Hepatocyte (in vitro differentiated cells): ENCODE results near the gene NECAB3.

Experiments
- EZH2phosphoT487 ChIP-seq: fragments of 200-600 bp; sonication (generic); IDR thresholded peaks from one replicate; pipeline ENCODE4 v1.6.1; 2018; ENCODE audit warnings: antibody characterized with exemption, mild to moderate bottlenecking, low read depth, moderate library complexity; ENCODE audit not compliant: unreplicated experiment, severe bottlenecking
- TF ChIP-seq, protein P1 (sequence below): fragments of 200-600 bp; sonication (generic); IDR thresholded peaks from 2 replicates; pipeline ENCODE4 v1.5.1; 2016; ENCODE audit warnings: antibody characterized with exemption, mild to moderate bottlenecking; ENCODE audit not compliant: poor library complexity

DNA sequence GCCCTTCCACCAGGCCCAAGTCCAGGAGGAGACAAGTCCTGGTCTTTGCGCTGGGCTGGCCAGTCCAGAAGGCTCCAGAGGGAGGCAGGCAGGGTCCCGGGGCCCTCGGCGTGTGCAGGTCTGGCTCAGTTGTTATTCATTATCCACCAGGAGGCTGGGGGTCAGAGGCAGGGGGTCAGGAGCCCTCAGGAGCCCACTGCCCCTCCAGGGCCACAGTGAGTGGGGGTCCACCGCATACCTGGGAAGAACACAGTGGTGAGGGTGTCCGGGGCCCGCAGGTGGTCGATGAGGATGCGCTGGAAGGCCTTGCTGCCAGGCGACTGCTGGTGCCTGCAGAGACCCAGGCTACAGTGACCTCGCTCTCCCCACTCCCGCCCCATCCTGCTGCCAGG lies 16.5 kb downstream of the NECAB3 start:
- TF ChIP-seq, protein P1, sequence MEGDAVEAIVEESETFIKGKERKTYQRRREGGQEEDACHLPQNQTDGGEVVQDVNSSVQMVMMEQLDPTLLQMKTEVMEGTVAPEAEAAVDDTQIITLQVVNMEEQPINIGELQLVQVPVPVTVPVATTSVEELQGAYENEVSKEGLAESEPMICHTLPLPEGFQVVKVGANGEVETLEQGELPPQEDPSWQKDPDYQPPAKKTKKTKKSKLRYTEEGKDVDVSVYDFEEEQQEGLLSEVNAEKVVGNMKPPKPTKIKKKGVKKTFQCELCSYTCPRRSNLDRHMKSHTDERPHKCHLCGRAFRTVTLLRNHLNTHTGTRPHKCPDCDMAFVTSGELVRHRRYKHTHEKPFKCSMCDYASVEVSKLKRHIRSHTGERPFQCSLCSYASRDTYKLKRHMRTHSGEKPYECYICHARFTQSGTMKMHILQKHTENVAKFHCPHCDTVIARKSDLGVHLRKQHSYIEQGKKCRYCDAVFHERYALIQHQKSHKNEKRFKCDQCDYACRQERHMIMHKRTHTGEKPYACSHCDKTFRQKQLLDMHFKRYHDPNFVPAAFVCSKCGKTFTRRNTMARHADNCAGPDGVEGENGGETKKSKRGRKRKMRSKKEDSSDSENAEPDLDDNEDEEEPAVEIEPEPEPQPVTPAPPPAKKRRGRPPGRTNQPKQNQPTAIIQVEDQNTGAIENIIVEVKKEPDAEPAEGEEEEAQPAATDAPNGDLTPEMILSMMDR: no peak
- TF ChIP-seq EZH2phosphoT487: no peak
